ENCODE results near the gene CST11.
"Not testable (repeated sequence)": the region's sequence is repeated elsewhere in the genome, so short reads cannot be mapped to it uniquely, and the experiment has no call there.

CST11 gene

DNA sequence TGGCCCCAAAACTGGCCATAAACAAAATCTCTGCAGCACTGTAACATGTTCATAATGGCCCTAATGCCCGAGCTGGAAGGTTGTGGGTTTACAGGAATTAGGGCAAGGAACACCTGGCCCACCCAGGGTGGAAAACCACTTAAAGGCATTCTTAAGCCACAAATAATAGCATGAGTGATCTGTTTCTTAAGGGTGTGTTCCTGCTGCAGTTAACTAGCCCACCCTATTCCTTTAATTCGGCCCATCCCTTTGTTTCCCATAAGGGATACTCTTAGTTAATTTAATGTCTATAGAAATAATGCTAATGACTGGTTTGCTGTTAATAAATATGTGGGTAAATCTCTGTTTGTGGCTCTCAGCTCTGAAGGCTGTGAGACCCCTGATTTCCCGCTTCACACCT lies 14.3 kb upstream of the CST11 start:
- not testable (repeated sequence) for DNase-seq

GRCh38 chr20:23461180-23461579 lies 8.5 kb upstream of the CST11 start:
- H3K27ac Mint-ChIP-seq, result no peak overlapping the region
- no peak overlapping the region for H3K4me3 Mint-ChIP-seq
- peaks cover 10 to 20% of the 10 kb centered on the region in 2 donors for H3K9me3 Mint-ChIP-seq
- peaks cover 10% of the 10 kb centered on the region for H3K4me1 Mint-ChIP-seq
- ATAC-seq, result peak; percentile 64
- no peaks in the 10 kb centered on the region for H3K27me3 Mint-ChIP-seq
- DNase-seq, result no peak

More for the DNA sequence above, 14.3 kb upstream of the CST11 start:
- not testable (repeated sequence) for H3K27ac Mint-ChIP-seq, ATAC-seq, H3K4me3 Mint-ChIP-seq, H3K27me3 Mint-ChIP-seq, H3K4me1 Mint-ChIP-seq
- H3K9me3 Mint-ChIP-seq, result peaks cover 19 to 44% of the 10 kb centered on the region in 2 donors

- ATAC-seq (no peak), DNase-seq (no peak)
- Mint-ChIP-seq H3K27me3 (no peaks in the 10 kb centered on the region), H3K4me3 (no peak overlapping the region), H3K4me1 (peaks cover 17% of the 10 kb centered on the region), H3K27ac (no peak overlapping the region), H3K9me3 (peaks cover 4 to 5% of the 10 kb centered on the region in 2 donors)
These were observed 6.9 kb upstream of the CST11 start for GRCh38 chr20:23459461-23460150.

GRCh38 chr20:23456873-23457272 lies 4.2 kb upstream of the CST11 start:
- Mint-ChIP-seq H3K27ac (peak overlapping the region; percentile 72 to 89), H3K4me1 (peaks cover 17% of the 10 kb centered on the region), H3K27me3 (no peaks in the 10 kb centered on the region), H3K9me3 (no peaks in the 10 kb centered on the region), H3K4me3 (no peak overlapping the region)
- no peak for DNase-seq
- no peak for ATAC-seq

DNA sequence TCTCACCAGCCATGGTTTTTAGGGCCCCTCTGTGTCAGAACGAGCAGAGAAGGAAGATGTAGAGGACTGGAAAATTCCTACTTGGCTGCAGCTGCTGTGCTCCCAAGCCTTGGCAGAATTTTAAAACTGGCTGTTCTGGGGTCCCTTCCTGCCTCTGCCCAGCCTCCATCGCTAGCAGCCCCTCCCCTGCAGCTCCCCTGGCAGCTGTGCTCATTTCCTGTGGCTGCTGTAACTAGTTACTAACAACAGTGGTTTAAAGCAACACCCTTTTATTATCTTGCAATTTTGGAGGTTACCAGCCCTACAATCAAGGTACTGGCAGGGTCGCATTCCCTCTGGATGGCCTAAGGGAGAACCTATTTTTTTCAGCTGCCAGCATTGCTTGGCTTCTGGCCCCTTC lies 3.7 kb upstream of the CST11 start:
- Mint-ChIP-seq H3K27ac (peak overlapping the region; percentile 72 to 89), H3K27me3 (no peaks in the 10 kb centered on the region), H3K9me3 (no peaks in the 10 kb centered on the region), H3K4me1 (peaks cover 17% of the 10 kb centered on the region), H3K4me3 (peak overlapping the region in 1 of 2 donors; percentile 3)
- no peak for ATAC-seq
- DNase-seq, result no peak

- Mint-ChIP-seq H3K4me1 (peaks cover 17% of the 10 kb centered on the region), H3K27me3 (no peaks in the 10 kb centered on the region), H3K9me3 (no peaks in the 10 kb centered on the region), H3K4me3 (no peak overlapping the region), H3K27ac (peak overlapping the region in 1 of 2 donors; percentile 89)
- DNase-seq (no peak), ATAC-seq (no peak)
These were observed 3.0 kb upstream of the CST11 start for GRCh38 chr20:23455639-23456038.

DNA sequence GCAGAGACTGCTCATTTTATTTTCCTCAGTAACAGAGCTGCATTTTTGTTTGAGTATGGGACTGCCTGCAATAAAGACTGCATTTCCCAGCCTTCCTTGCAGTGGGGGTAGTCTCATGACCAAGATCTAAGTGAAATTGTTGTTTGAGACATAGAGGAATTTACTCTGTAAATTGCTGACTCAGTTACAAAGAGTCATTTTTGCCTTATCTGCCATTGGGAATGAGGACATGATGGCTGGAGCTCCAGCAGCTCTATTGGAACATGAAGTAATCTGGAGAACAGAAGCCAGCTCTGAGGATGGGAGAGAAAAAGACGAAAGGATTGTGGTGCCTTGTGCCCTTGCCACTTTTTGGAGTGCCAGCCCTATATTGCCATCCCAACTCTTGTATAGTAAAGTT lies 2.1 kb upstream of the CST11 start:
- DNase-seq (no peak), ATAC-seq (no peak)
- Mint-ChIP-seq H3K4me3 (no peak overlapping the region), H3K4me1 (peaks cover 17% of the 10 kb centered on the region), H3K27ac (no peak overlapping the region), H3K27me3 (no peaks in the 10 kb centered on the region), H3K9me3 (no peaks in the 10 kb centered on the region)

- H3K27ac Mint-ChIP-seq, result no peak overlapping the region
- no peaks in the 10 kb centered on the region for H3K9me3 Mint-ChIP-seq
- peaks cover 26% of the 10 kb centered on the region for H3K4me1 Mint-ChIP-seq
- no peaks in the 10 kb centered on the region for H3K27me3 Mint-ChIP-seq
- DNase-seq (no peak), ATAC-seq (no peak)
- H3K4me3 Mint-ChIP-seq, result no peak overlapping the region
These were observed 1.2 kb upstream of the CST11 start for GRCh38 chr20:23453549-23454543.

GRCh38 chr20:23451956-23452487 lies 654 bp downstream of the CST11 start:
- peaks cover 24% of the 10 kb centered on the region for H3K4me1 Mint-ChIP-seq
- no peaks in the 10 kb centered on the region for H3K9me3 Mint-ChIP-seq
- H3K4me3 Mint-ChIP-seq, result no peak overlapping the region
- H3K27ac Mint-ChIP-seq, result no peak overlapping the region
- ATAC-seq (no peak), DNase-seq (no peak)
- H3K27me3 Mint-ChIP-seq, result no peaks in the 10 kb centered on the region

- no peaks in the 10 kb centered on the region for H3K27me3 Mint-ChIP-seq
- ATAC-seq (no peak), DNase-seq (no peak)
- H3K27ac Mint-ChIP-seq, result no peak overlapping the region
- H3K4me1 Mint-ChIP-seq, result peaks cover 13% of the 10 kb centered on the region
- H3K9me3 Mint-ChIP-seq, result no peaks in the 10 kb centered on the region
- H3K4me3 Mint-ChIP-seq, result no peak overlapping the region
These were observed 1.8 kb downstream of the CST11 start for GRCh38 chr20:23450877-23451276.

DNA sequence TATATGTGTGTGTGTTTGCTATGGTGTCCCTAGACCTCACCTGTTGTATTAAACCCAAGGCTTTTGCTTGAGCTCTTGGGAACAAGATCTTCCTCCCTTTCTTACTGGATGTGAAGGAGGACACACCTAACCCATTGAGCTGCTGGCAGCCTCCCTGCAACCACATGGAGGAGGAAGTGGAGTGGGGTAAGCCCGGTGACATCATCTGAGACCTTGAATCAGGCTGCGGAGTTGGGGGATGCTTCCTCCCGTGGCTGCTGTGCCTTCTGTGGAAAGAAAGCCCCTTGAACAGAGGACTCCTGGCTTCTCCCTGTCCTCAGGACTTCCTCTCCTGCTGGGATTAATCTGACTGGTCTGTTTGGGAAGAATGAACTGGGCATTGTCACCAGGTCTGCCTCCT lies 3.3 kb downstream of the CST11 start:
- Mint-ChIP-seq H3K4me3 (no peak overlapping the region), H3K9me3 (no peaks in the 10 kb centered on the region), H3K27ac (no peak overlapping the region), H3K4me1 (peaks cover 9% of the 10 kb centered on the region), H3K27me3 (no peaks in the 10 kb centered on the region)
- DNase-seq (no peak), ATAC-seq (peak; percentile 62)

DNA sequence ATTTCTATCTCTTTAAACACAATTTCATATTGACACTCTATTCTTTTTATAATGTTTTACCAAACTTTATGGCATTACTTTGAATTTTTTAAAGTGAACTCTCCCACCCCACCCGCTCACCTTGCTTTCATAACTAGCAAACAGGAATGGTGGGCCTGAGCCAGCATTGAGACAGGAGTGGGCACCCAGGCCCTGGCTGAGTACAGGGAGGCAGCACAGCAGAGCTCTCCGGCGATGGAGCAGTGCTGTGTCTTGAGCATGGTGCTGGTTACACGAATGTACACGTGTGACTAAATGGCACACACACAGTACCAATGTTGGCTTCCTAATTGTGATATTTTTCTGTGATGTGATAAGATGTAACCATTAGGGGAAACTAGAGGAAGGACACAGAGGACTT lies 4.5 kb downstream of the CST11 start:
- H3K4me1 Mint-ChIP-seq, result peaks cover 9% of the 10 kb centered on the region
- no peak overlapping the region for H3K27ac Mint-ChIP-seq
- no peak overlapping the region for H3K4me3 Mint-ChIP-seq
- no peaks in the 10 kb centered on the region for H3K27me3 Mint-ChIP-seq
- no peak for DNase-seq
- ATAC-seq, result no peak
- no peaks in the 10 kb centered on the region for H3K9me3 Mint-ChIP-seq

DNA sequence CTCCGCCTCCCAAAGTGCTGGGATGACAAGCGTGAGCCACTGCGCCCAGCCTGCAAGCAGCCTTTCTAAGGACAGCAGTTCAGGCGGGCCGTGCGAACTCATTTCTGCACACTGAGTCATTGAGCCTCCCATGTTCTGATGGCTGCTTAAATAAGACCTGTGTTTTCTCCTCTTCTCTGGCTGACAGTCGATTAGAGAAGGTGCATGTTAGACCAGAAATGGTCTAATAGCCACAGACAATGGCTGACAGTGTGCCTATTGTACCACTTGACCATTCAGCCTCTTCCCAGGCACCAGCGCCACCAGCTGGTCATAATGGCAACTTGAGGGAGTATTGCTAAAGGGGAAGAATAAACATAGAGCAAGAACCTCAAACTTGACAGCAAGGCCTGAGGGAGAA lies 6.2 kb downstream of the CST11 start:
- peak overlapping the region in 1 of 2 donors; percentile 29 for H3K27ac Mint-ChIP-seq
- no peak overlapping the region for H3K4me3 Mint-ChIP-seq
- H3K4me1 Mint-ChIP-seq, result peaks cover 9% of the 10 kb centered on the region
- H3K27me3 Mint-ChIP-seq, result no peaks in the 10 kb centered on the region
- DNase-seq, result peak in 1 of 2 donors; percentile 33
- ATAC-seq, result peak; percentile 53
- no peaks in the 10 kb centered on the region for H3K9me3 Mint-ChIP-seq

DNA sequence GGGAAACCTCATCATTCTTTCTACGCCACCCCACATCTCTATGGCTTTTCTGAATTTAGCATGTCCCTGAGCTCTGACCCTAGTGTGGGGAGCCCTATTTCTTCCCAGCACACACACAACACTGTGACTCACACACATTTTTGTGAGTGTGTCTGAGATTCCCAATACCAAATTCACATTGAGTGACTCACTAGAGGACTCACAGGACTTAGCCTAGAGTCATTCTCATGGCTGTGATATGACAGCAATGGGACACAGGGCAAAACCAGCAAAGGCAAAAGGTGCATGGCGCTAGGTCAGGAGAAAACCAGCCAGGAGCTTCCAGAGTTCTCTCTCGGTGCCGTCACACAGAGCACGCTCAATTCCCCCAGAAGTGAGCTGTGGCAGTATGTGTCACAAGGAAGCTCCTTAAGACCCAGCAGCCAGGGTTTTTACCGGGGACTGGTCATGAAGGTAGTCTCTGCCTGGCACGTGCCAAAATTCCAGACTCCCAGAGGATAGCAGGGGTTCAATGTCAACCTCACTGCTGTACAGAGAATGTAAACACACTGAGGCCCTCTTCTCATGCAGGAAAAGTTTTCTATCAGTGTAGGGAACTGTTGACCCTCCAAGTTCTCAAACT lies 7.0 kb downstream of the CST11 start:
- peaks cover 9% of the 10 kb centered on the region for H3K4me1 Mint-ChIP-seq
- no peaks in the 10 kb centered on the region for H3K27me3 Mint-ChIP-seq
- peak overlapping the region in 1 of 2 donors; percentile 61 for H3K27ac Mint-ChIP-seq
- H3K4me3 Mint-ChIP-seq, result no peak overlapping the region
- H3K9me3 Mint-ChIP-seq, result no peaks in the 10 kb centered on the region
- DNase-seq (no peak), ATAC-seq (no peak)

- Mint-ChIP-seq H3K4me1 (peaks cover 9% of the 10 kb centered on the region), H3K4me3 (no peak overlapping the region), H3K9me3 (no peaks in the 10 kb centered on the region), H3K27me3 (no peaks in the 10 kb centered on the region), H3K27ac (no peak overlapping the region)
- DNase-seq (no peak), ATAC-seq (no peak)
These were observed 7.8 kb downstream of the CST11 start for GRCh38 chr20:23444859-23445258.
